T-helper 17 cell (primary cell): Measurements from ENCODE around the gene MGST2. TPM values are rescaled to one million over a fixed set of nuclear protein-coding genes. Genes with fewer than 3 reads are reported as not detected.
A peak's percentile ranks its signal among the peaks of the same experiment; 100 is the strongest.

Experiments
- ATAC-seq: fragments of 150-1000 bp; cut with Tn5 transposase; 2 replicates; pipeline ENCODE4 v1.10.0; 2021; ENCODE audit warnings: mild to moderate bottlenecking, moderate library complexity
- DNase-seq, 3 donors: peaks; one replicate each; pipeline versions ENCODE4 v3.0.0 to v3.0.0-alpha.2; 2020 to 2021
- H3K9me3 ChIP-seq: one replicate; pipeline ENCODE4 v1.7.0; 2013; ENCODE audit warnings: low read length, mild to moderate bottlenecking; ENCODE audit not compliant: control insufficient read depth, poor library complexity, severe bottlenecking
- H3K27ac Mint-ChIP-seq: one replicate; pipeline ENCODE4 v1.8.0; 2022; ENCODE audit warnings: mild to moderate bottlenecking, moderate library complexity, mixed read lengths
- H3K27me3 Mint-ChIP-seq: one replicate; pipeline ENCODE4 v1.8.0; 2022; ENCODE audit warnings: mixed read lengths
- H3K36me3 Mint-ChIP-seq: one replicate; pipeline ENCODE4 v1.8.0; 2022; ENCODE audit warnings: low read depth, mixed read lengths
- H3K4me1 Mint-ChIP-seq: one replicate; pipeline ENCODE4 v1.8.0; 2022; ENCODE audit warnings: mild to moderate bottlenecking, mixed read lengths
- H3K4me3 Mint-ChIP-seq: one replicate; pipeline ENCODE4 v1.8.0; 2022; ENCODE audit warnings: mild to moderate bottlenecking, moderate library complexity, mixed read lengths
- total RNA-seq, 4 donors: library from RNA in 2 of 4; stranded (reverse) in 2 of 4; gene quantifications; one replicate each; pipeline ENCODE4 v1.2.3 and lab custom pipeline; 2022 to 2026

MGST2 gene
- total RNA-seq, 2 donors from 2014 or later, result 1.6 to 3.1 TPM

DNA sequence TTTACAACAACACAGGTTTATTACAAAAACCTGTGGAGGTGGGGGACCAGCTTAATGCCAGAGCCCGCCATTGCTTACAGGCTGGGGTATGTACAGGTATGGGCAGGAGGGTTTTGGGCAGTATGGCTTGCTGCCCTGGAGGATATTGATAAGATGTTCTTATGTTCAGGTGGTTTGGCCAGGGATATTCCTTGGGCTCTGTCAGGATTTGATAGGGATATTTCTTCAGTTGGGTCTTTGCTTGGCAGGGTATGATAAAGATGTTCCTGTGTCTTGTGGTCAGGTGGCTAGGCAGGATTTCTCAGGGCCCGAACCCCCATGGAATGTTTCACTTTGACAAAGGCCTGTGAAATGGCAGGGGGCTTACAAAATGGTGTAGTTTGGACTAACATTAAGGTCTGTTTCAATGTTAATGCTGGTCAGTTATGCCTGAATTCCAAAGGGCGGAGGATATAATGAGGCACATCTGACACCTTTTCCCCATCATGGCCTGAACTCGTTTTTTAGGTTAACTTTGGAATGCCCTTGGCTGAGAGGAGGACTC is 3.1 kb downstream of the MGST2 start:
- no peak for ATAC-seq
- no peaks in the 10 kb centered on the region for H3K27me3 Mint-ChIP-seq
- H3K9me3 ChIP-seq, result no peaks in the 10 kb centered on the region
- no peak overlapping the region for H3K4me3 Mint-ChIP-seq
- H3K27ac Mint-ChIP-seq, result no peak overlapping the region
- DNase-seq, result no peak
- H3K4me1 Mint-ChIP-seq, result peaks cover 18% of the 10 kb centered on the region
- peaks cover 2% of the 10 kb centered on the region for H3K36me3 Mint-ChIP-seq

DNA sequence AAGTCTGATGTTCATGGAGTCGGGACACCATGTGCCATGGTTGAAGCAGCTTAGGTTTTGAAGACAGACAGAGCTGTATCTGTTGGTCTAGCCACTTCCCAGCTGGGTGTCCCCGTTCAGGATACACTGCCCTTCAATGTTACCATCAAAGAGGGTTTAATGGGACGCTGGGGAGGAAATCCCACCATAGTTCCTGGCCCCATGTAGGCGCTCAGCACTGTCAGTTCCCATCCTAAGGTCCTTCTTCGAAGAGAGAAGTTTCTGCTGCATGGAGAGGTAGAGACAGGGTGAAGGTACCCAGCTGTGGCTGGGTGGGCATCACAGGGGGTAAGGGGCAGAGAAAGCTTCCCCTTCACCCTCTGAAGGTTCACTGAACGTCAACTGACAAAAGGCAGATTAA is 3.7 kb downstream of the MGST2 start:
- no peaks in the 10 kb centered on the region for H3K9me3 ChIP-seq
- no peaks in the 10 kb centered on the region for H3K27me3 Mint-ChIP-seq
- DNase-seq (no peak), ATAC-seq (no peak)
- peaks cover 18% of the 10 kb centered on the region for H3K4me1 Mint-ChIP-seq
- peaks cover 2% of the 10 kb centered on the region for H3K36me3 Mint-ChIP-seq
- no peak overlapping the region for H3K4me3 Mint-ChIP-seq
- no peak overlapping the region for H3K27ac Mint-ChIP-seq

DNA sequence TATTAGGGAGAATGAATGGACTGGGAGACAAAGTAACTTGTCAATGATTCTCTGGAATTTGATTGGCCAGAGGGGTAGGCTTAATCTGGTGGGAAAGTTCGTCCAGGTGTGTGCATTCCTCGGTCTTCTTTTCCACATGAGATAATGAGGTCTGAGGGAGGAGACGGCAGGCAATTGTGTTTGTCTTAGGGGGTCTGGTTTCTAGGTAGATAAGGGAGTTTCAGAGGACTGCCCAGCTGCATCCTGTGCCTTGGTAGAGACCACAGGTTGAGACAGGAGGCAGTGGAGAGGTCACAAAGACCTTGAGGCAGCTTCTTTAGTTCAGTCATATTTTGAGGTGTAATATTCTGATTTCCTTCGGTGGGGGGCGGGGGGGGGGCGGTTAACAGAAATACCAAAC is 4.3 kb downstream of the MGST2 start:
- no peaks in the 10 kb centered on the region for H3K9me3 ChIP-seq
- DNase-seq, result no peak
- ATAC-seq, result no peak
- Mint-ChIP-seq H3K36me3 (peaks cover 2% of the 10 kb centered on the region), H3K4me1 (peaks cover 18% of the 10 kb centered on the region), H3K4me3 (no peak overlapping the region), H3K27me3 (no peaks in the 10 kb centered on the region), H3K27ac (no peak overlapping the region)

DNA sequence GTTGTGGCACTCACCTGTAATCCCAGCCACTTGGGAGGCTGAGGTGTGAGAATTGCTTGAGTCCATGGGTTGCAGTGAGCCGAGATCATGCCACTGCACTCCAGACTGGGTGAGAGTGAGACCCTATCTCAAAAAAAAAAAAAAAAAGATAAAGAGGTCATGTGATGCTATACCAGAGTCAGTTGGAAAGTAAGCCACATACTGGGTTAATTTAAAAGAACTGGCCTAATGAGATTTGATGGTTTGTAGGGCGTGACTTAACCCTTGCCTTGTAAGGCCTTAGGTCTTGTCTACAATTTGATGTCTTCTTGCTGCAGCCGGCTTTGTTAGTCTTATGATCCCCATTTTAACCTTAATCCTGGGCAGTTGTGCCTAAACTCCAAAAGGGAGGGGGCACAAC is 5.2 kb downstream of the MGST2 start:
- H3K4me3 Mint-ChIP-seq, result no peak overlapping the region
- H3K27ac Mint-ChIP-seq, result no peak overlapping the region
- no peaks in the 10 kb centered on the region for H3K9me3 ChIP-seq
- no peak for DNase-seq
- peaks cover 5% of the 10 kb centered on the region for H3K36me3 Mint-ChIP-seq
- ATAC-seq, result no peak
- no peaks in the 10 kb centered on the region for H3K27me3 Mint-ChIP-seq
- H3K4me1 Mint-ChIP-seq, result peaks cover 12% of the 10 kb centered on the region

DNA sequence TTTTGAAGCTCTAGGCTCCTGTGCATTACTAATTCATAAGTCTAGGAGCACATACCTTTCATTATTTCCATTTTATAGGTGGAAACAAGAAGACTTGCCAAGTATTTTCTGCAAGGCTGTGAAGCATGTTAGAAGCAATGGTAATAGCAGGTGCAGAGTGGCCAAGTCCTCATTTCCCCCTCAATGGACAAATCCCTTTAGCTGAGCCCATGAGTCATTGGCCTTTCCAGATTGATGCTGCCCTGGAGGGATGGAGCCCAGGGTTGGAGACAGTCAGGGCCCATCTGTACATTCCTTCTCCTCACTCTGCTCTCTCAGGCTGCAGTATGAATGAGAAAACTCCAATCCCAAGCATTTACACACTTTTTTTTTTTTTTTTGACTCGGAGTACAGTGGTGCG is 6.6 kb downstream of the MGST2 start:
- DNase-seq, result no peak
- Mint-ChIP-seq H3K4me1 (peaks cover 2% of the 10 kb centered on the region), H3K4me3 (no peak overlapping the region), H3K36me3 (peaks cover 5% of the 10 kb centered on the region), H3K27ac (no peak overlapping the region), H3K27me3 (no peaks in the 10 kb centered on the region)
- H3K9me3 ChIP-seq, result no peaks in the 10 kb centered on the region
- ATAC-seq, result no peak

DNA sequence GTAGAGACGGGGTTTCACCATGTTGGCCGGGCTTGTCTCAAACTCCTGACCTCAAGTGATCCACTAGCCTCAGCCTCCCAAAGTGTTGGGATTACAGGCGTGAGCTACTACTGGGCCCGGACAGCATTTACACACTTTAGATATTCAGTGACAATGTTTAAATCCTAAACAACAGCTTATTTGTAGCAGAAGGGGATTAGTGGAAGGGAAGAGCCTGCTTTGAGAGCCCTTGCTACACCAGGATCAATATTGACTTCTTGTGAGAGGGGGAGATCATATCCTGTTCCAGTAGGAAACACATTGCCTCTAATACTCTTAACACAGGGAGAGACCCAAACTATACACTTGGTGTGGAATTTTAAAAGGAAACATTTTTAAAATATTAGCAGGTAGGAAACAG is 7.1 kb downstream of the MGST2 start:
- H3K9me3 ChIP-seq, result no peaks in the 10 kb centered on the region
- no peak overlapping the region for H3K27ac Mint-ChIP-seq
- H3K36me3 Mint-ChIP-seq, result peaks cover 5% of the 10 kb centered on the region
- no peaks in the 10 kb centered on the region for H3K27me3 Mint-ChIP-seq
- no peak for ATAC-seq
- H3K4me1 Mint-ChIP-seq, result peaks cover 2% of the 10 kb centered on the region
- no peak overlapping the region for H3K4me3 Mint-ChIP-seq
- no peak for DNase-seq

DNA sequence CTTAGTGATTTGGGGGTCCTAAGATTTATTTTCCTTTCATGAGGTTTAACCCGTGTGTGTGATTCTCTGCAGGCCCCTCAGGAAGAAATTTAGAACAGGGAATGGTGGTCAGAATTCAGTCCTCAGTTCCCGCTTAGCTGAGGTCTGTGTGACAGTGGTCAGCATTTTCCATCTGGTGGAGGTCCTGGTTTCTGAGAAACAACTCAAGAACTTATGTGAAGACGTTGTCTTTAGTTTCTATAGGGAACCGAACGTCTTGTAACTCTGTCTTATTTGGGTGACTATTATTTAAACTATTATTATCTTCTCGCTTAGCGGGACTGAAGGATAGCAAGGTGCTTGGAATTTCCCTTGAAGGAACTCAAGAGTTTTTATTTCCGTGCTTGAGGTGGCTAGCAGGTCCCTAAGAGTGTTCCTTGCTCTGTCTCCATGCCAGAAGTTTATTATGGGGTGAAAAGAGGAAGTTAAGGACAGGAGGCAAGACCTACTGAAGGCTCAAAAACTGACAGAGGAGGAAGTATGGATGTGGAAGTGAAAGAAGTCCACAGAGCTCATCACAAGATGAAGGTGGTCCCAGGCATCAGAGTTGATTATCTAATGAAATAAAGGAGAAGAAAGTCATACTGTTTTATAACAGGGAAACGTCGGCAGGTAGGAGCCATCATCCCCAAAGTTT is 9.4 kb downstream of the MGST2 start:
- Mint-ChIP-seq H3K27me3 (no peaks in the 10 kb centered on the region), H3K4me3 (no peak overlapping the region), H3K27ac (no peak overlapping the region), H3K4me1 (peaks cover 2% of the 10 kb centered on the region), H3K36me3 (peaks cover 5% of the 10 kb centered on the region)
- H3K9me3 ChIP-seq, result no peaks in the 10 kb centered on the region
- ATAC-seq (peak; percentile 59), DNase-seq (no peak)

DNA sequence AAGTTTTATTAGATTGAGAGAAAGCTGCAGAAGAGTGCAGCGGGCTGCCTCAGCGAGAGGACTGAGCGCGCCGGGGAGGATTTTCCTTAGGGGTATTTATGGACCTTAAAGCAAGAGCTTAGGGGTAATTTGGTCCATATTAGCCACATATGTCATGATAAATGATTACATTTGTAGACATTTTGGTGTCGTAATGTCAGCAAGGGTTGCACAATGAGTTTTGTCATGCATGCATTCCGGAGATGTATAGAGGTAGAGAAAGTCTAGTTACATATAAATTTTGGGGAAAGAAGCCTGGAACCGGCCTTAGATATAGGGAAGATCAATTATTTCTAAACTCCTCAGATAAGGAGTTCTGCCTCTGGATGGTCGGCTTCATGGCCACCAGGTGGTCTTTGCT is 10.0 kb downstream of the MGST2 start:
- Mint-ChIP-seq H3K4me3 (no peak overlapping the region), H3K27me3 (no peaks in the 10 kb centered on the region), H3K27ac (no peak overlapping the region), H3K36me3 (peaks cover 7% of the 10 kb centered on the region), H3K4me1 (peaks cover 4% of the 10 kb centered on the region)
- DNase-seq, result no peak
- no peaks in the 10 kb centered on the region for H3K9me3 ChIP-seq
- no peak for ATAC-seq

DNA sequence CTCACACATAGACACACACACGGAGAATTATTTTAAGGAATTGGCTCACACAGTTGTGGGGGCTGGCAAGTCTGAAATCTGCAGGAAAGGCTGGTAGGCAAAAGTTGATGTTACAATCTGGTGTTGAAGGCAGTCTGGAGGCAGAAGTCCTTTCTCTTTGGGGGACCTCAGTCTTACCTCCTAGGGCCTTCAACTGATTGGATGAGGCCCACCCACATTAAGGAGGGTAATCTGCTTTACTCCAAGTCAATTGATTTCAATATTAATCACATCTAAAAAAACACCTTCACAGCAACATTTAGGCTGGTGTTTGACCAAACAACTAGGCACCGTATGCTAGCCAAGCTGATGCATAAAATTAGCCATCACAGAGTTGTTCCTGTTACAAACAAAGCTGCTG is 10.7 kb downstream of the MGST2 start:
- peaks cover 2% of the 10 kb centered on the region for H3K4me1 Mint-ChIP-seq
- H3K4me3 Mint-ChIP-seq, result no peak overlapping the region
- no peak overlapping the region for H3K27ac Mint-ChIP-seq
- H3K27me3 Mint-ChIP-seq, result no peaks in the 10 kb centered on the region
- ATAC-seq, result no peak
- peaks cover 4% of the 10 kb centered on the region for H3K36me3 Mint-ChIP-seq
- no peak for DNase-seq
- no peaks in the 10 kb centered on the region for H3K9me3 ChIP-seq

DNA sequence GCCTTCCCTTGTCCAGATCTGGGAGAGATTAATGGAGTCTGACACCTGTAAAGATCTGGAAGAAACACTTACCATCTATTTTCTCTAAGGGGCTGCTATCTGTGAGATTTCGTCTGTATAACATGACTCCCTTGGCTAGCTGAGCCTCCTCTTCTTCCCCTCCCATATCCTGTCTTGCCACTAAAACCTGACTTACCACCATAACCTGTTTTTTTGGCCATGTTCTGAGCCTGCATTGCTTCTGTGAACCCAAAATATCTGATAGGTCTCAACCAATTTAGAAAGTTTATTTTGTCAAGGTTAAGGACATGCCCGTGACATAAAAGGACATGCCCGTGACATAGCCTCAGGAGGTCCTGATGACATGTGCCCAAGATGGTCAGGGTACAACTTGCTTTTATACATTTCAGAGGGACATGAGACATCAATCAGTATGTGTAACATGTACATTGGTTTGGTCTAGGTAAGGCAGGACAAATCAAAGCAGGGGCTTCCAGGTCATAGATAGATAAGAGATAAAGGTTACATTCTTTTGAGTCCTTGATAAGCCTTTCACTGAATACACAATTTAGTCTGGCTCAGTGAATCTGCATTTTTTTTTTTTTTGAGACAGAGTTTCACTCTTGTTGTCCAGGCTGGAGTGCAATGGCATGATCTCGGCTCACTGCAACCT is 11.4 kb downstream of the MGST2 start:
- Mint-ChIP-seq H3K27ac (peak overlapping the region; percentile 61), H3K4me1 (peaks cover 2% of the 10 kb centered on the region), H3K27me3 (no peaks in the 10 kb centered on the region), H3K36me3 (peaks cover 4% of the 10 kb centered on the region), H3K4me3 (no peak overlapping the region)
- DNase-seq (no peak), ATAC-seq (no peak)
- no peaks in the 10 kb centered on the region for H3K9me3 ChIP-seq

DNA sequence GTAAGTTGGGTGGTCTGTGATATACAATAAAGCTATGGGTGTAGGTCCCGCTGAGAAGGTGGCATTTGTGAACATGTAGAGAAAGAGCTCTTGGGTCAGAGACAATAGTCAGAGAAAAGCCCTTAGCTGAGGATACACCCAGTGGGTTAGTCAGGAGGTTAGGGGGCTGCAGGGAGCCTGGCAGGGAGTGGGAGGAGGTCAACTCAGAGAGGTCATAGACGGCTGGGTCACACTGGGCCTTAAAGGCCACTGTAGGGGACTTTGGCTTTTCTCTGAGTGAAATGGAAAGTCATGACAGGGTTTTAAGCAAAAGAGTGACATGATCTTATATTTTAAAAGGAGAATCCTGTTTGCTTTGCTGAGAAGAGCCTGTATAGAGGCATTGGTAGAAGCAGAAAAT is 16.7 kb downstream of the MGST2 start:
- DNase-seq (no peak), ATAC-seq (no peak)
- H3K27ac Mint-ChIP-seq, result no peak overlapping the region
- H3K36me3 Mint-ChIP-seq, result peaks cover 4% of the 10 kb centered on the region
- no peaks in the 10 kb centered on the region for H3K27me3 Mint-ChIP-seq
- H3K4me3 Mint-ChIP-seq, result no peak overlapping the region
- peaks cover 6% of the 10 kb centered on the region for H3K4me1 Mint-ChIP-seq
- no peaks in the 10 kb centered on the region for H3K9me3 ChIP-seq

DNA sequence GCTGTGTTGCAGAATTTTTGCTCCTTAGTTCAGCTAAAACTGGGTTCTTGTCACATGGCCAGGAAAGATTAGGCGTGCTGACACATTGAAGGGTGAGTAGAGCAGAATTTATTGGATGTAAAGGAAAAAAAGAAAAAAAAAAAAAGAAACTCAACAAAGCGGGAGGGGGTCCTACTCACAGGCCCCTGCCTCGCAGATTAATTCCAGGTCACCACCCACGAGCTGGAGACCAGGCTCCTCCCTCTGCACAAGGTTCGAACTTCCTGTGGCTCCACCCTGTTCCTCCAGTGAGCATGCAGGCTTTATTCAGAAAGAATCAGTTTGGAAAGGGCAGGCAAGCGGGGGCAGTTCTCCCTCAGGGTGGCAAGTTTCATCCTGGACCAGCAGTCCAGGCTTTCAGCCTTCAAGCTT is 17.1 kb downstream of the MGST2 start:
- ATAC-seq, result no peak
- H3K4me1 Mint-ChIP-seq, result peaks cover 6% of the 10 kb centered on the region
- H3K36me3 Mint-ChIP-seq, result peaks cover 4% of the 10 kb centered on the region
- no peaks in the 10 kb centered on the region for H3K9me3 ChIP-seq
- H3K27me3 Mint-ChIP-seq, result no peaks in the 10 kb centered on the region
- no peak overlapping the region for H3K4me3 Mint-ChIP-seq
- DNase-seq, result no peak
- no peak overlapping the region for H3K27ac Mint-ChIP-seq

DNA sequence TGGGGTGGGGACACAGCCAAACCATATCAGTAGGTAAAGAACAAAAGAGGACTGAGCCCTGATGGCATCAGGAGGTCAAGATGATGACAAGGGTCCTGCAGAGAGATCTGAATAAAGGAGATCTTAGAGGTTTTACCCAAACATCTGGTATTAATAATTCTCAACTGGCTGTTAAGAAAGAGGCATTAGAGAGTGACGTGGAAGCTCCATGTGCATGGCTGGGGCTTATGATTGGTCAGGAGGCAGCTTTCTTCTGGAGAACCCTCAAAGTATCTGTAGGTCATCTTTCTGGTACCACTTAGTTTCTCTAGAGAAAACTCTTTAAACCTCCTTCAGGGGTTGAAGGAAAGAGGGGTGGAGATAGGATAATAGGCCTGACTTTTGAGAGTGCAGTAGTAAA is 18.7 kb downstream of the MGST2 start:
- no peak overlapping the region for H3K27ac Mint-ChIP-seq
- peaks cover 4% of the 10 kb centered on the region for H3K36me3 Mint-ChIP-seq
- peaks cover 6% of the 10 kb centered on the region for H3K4me1 Mint-ChIP-seq
- H3K27me3 Mint-ChIP-seq, result no peaks in the 10 kb centered on the region
- no peak for DNase-seq
- no peak for ATAC-seq
- no peak overlapping the region for H3K4me3 Mint-ChIP-seq
- no peaks in the 10 kb centered on the region for H3K9me3 ChIP-seq

DNA sequence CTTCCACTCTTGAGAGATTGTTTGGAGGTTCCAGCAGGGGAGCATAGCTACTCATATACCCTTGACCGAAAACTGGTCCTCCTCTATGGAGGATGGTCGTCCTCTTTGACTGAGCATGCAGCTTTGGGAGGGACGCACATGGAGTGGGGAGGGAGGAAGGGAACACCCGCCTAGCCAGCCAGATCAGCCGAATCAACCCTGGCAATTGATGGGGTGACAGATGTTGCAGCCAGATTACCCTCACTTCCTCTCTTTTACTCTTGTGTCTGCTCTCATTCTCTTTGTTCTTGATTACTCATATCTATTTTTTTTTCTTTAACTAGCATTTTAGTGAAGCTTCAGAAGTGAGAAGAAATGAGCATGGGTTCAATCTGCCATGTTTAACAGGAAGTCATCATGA is 19.6 kb downstream of the MGST2 start:
- Mint-ChIP-seq H3K36me3 (peaks cover 4% of the 10 kb centered on the region), H3K27ac (no peak overlapping the region), H3K4me1 (peaks cover 6% of the 10 kb centered on the region), H3K4me3 (no peak overlapping the region), H3K27me3 (no peaks in the 10 kb centered on the region)
- ATAC-seq (no peak), DNase-seq (no peak)
- H3K9me3 ChIP-seq, result no peaks in the 10 kb centered on the region
